ENCODE results near the gene GAP43. TPM values are rescaled to one million over a fixed set of nuclear protein-coding genes. Genes with fewer than 3 reads are reported as not detected.
"Not testable (repeated sequence)": the region's sequence is repeated elsewhere in the genome, so short reads cannot be mapped to it uniquely, and the experiment has no call there.

GAP43 gene
- total RNA-seq, 2 donors from 2014 or later: 0.54 to 1.8 TPM

GRCh38 chr3:115715241-115715745 is 92.0 kb downstream of the GAP43 start:
- H3K9ac ChIP-seq (ENCODE audit: low read depth in 2 of 2, low read length in 2 of 2): no peak overlapping the region
- H3K9me3 ChIP-seq: no peaks in the 10 kb centered on the region
- no peak for DNase-seq
- no peak overlapping the region for H3K27ac ChIP-seq
- H3K4me1 ChIP-seq: no peaks in the 10 kb centered on the region
- H3K4me3 ChIP-seq: no peak overlapping the region
- no peak for TF ChIP-seq CTCF (IDR thresholded peaks at IDR 0.05)
- intact Hi-C loops (cut with DNase I): no loop called here
- no peaks in the 10 kb centered on the region for H3K27me3 ChIP-seq
- no peaks in the 10 kb centered on the region for H3K36me3 ChIP-seq

GRCh38 chr3:115720983-115721382 is 97.7 kb downstream of the GAP43 start:
- Histone ChIP-seq H3K27me3 (no peaks in the 10 kb centered on the region), H3K4me3 (no peak overlapping the region), H3K27ac (no peak overlapping the region), H3K9ac (ENCODE audit: low read depth in 2 of 2, low read length in 2 of 2) (no peak overlapping the region), H3K36me3 (no peaks in the 10 kb centered on the region), H3K4me1 (no peaks in the 10 kb centered on the region), H3K9me3 (no peaks in the 10 kb centered on the region)
- no peak for DNase-seq
- no peak for TF ChIP-seq CTCF (IDR thresholded peaks at IDR 0.05)
- intact Hi-C loops (cut with DNase I): no loop called here

- no peaks in the 10 kb centered on the region for H3K4me1 ChIP-seq
- intact Hi-C loops (cut with DNase I): no loop called here
- DNase-seq: no peak
- no peaks in the 10 kb centered on the region for H3K27me3 ChIP-seq
- H3K27ac ChIP-seq: no peak overlapping the region
- no peak overlapping the region for H3K4me3 ChIP-seq
- no peaks in the 10 kb centered on the region for H3K9me3 ChIP-seq
- no peak overlapping the region for H3K9ac ChIP-seq (ENCODE audit: low read depth in 2 of 2, low read length in 2 of 2)
- TF ChIP-seq CTCF (IDR thresholded peaks at IDR 0.05): no peak
- H3K36me3 ChIP-seq: no peaks in the 10 kb centered on the region
Observed at GRCh38 chr3:115725800-115726199, 102.5 kb downstream of the GAP43 start.

GRCh38 chr3:115727135-115727534 is 103.8 kb downstream of the GAP43 start:
- H3K27ac ChIP-seq: no peak overlapping the region
- TF ChIP-seq CTCF (IDR thresholded peaks at IDR 0.05): no peak

GRCh38 chr3:115728013-115728412 is 104.7 kb downstream of the GAP43 start:
- no peak overlapping the region for H3K9ac ChIP-seq (ENCODE audit: low read depth in 2 of 2, low read length in 2 of 2)
- no peaks in the 10 kb centered on the region for H3K9me3 ChIP-seq
- H3K27ac ChIP-seq: no peak overlapping the region
- TF ChIP-seq CTCF (IDR thresholded peaks at IDR 0.05): no peak
- no peaks in the 10 kb centered on the region for H3K4me1 ChIP-seq
- no peaks in the 10 kb centered on the region for H3K36me3 ChIP-seq
- H3K4me3 ChIP-seq: no peak overlapping the region
- no peak for DNase-seq
- no peaks in the 10 kb centered on the region for H3K27me3 ChIP-seq
- intact Hi-C loops (cut with DNase I): no loop called here

More at GRCh38 chr3:115727135-115727534, 103.8 kb downstream of the GAP43 start:
- intact Hi-C loops (cut with DNase I): no loop called here
- no peaks in the 10 kb centered on the region for H3K9me3 ChIP-seq
- H3K9ac ChIP-seq (ENCODE audit: low read depth in 2 of 2, low read length in 2 of 2): no peak overlapping the region
- no peak overlapping the region for H3K4me3 ChIP-seq
- H3K4me1 ChIP-seq: no peaks in the 10 kb centered on the region
- no peaks in the 10 kb centered on the region for H3K27me3 ChIP-seq
- no peaks in the 10 kb centered on the region for H3K36me3 ChIP-seq
- DNase-seq: no peak

GRCh38 chr3:115736341-115736740 is 113.0 kb downstream of the GAP43 start:
- H3K27me3 ChIP-seq; H3K4me3 ChIP-seq; H3K36me3 ChIP-seq; intact Hi-C loops (cut with DNase I); H3K9ac ChIP-seq (ENCODE audit: low read depth in 2 of 2, low read length in 2 of 2); H3K9me3 ChIP-seq; H3K27ac ChIP-seq; H3K4me1 ChIP-seq; DNase-seq: not testable (repeated sequence)

Measured in colonic mucosa (tissue), 4 donors.